Endodermal cell (in vitro differentiated cells): ENCODE data around the gene USP2. TPM values are rescaled to one million over a fixed set of nuclear protein-coding genes. Genes with fewer than 3 reads are reported as not detected.

Experiments
- DNase-seq: peaks from one replicate; pipeline ENCODE4 v3.0.0-alpha.2; 2017
- H3K27ac ChIP-seq: 2 replicates; pipeline ENCODE4 v1.5.1; 2013; ENCODE audit warnings: mild to moderate bottlenecking, low read depth, low read length, moderate library complexity
- H3K27me3 ChIP-seq: 2 replicates; pipeline ENCODE4 v1.6.1; 2013; ENCODE audit warnings: mild to moderate bottlenecking, low read length, moderate library complexity; ENCODE audit not compliant: insufficient read depth, control insufficient read depth, poor library complexity, severe bottlenecking
- H3K36me3 ChIP-seq: 2 replicates; pipeline ENCODE4 v1.7.0; 2013; ENCODE audit warnings: mild to moderate bottlenecking, low read length, moderate library complexity; ENCODE audit not compliant: control insufficient read depth, insufficient read depth
- H3K4me1 ChIP-seq: one replicate; pipeline ENCODE4 v1.7.0; 2013; ENCODE audit warnings: low read length; ENCODE audit not compliant: control insufficient read depth, insufficient read depth
- H3K4me3 ChIP-seq: 2 replicates; pipeline ENCODE4 v1.5.1; 2013; ENCODE audit warnings: mild to moderate bottlenecking, low read length, moderate library complexity
- H3K9ac ChIP-seq: 2 replicates; pipeline ENCODE4 v1.6.1; 2013; ENCODE audit warnings: mild to moderate bottlenecking, low read length, moderate library complexity; ENCODE audit not compliant: poor library complexity, severe bottlenecking; ENCODE audit errors: extremely low read depth
- H3K9me3 ChIP-seq: 2 replicates; pipeline ENCODE4 v1.6.1; 2013; ENCODE audit warnings: mild to moderate bottlenecking, low read length, moderate library complexity; ENCODE audit not compliant: control insufficient read depth
- H3K27ac Mint-ChIP-seq: 2 replicates; pipeline ENCODE4 v1.8.0; 2020; ENCODE audit warnings: mixed read lengths
- H3K27me3 Mint-ChIP-seq: 2 replicates; pipeline ENCODE4 v1.8.0; 2021; ENCODE audit warnings: mild to moderate bottlenecking, mixed read lengths; ENCODE audit not compliant: insufficient read depth
- H3K36me3 Mint-ChIP-seq: 2 replicates; pipeline ENCODE4 v1.8.0; 2020; ENCODE audit warnings: low read depth, mixed read lengths
- H3K4me1 Mint-ChIP-seq: 2 replicates; pipeline ENCODE4 v1.8.0; 2020; ENCODE audit warnings: mixed read lengths
- H3K4me3 Mint-ChIP-seq: 2 replicates; pipeline ENCODE4 v1.8.0; 2020; ENCODE audit warnings: mild to moderate bottlenecking, moderate library complexity, mixed read lengths
- H3K9me3 Mint-ChIP-seq: 2 replicates; pipeline ENCODE4 v1.8.0; 2020; ENCODE audit warnings: mild to moderate bottlenecking, mixed read lengths
- WGBS, 2 experiments: methylation state at CpG; one replicate each; pipeline versions ENCODE4 v1.1.5 to v1.1.7; 2013; ENCODE audit warnings: missing lambda C conversion rate in 2 of 2, mixed read lengths in 1 of 2; ENCODE audit not compliant: insufficient coverage in 1 of 2, insufficient read length in 1 of 2; 5-methylcytosine and 5-hydroxymethylcytosine counted together
- total RNA-seq, 2 donors: library from RNA; stranded (reverse); fragmentation: NEBNext Ultra II Directional in 1 of 2; extraction: Animal tissue kit (Norgen Biotek cat#: 25700) in 1 of 2; gene quantifications; 2 replicates in 1 of 2; 3 replicates in 1 of 2; pipeline ENCODE4 v1.2.1, GENCODE V29; 2021
- TF ChIP-seq, protein P1 (sequence below): fragments of 200-600 bp; sonication (generic); conservative IDR thresholded peaks from 2 replicates; pipeline ENCODE4 v1.5.0; 2021; ENCODE audit warnings: antibody characterized with exemption, mild to moderate bottlenecking

The USP2 gene
- total RNA-seq, 2 donors from 2014 or later = 17.8 to 21.1 TPM

DNA sequence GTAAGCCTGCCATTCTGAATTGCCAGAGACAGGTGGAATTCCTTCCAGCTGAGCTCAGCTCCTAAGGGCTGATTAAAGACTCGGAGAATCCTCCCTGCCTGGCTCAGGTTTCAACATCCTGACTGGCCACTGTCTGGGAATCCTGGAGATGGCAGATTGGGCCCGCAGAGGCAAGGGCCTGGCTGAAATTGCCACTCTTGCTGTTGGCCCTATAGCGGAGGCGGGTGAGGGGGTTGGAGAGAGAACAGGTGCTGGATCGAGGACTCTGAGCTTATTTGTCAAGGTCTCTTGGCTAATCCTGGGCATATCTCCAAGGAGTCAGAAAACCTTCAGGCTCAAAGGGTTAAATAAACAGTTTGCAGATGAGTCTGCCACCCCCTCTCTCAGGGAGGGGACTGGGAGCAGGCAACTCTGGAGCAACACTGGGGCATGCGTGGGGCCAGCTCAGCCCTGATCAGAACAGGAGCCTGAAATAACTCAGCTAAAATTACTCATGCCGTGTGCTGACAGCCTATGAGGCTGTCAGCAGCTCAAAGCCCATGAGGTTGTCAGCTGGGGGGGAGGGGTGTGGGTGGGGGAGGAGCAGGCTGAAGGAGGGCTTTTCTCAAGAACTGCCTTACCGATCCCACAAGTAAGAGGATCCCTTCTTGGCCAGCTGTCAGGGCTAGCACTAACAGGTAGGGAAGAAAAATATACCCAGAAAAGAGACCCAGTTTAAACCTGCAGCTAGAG lies 20.3 kb downstream of the USP2 start:
- Mint-ChIP-seq H3K9me3 (no peaks in the 10 kb centered on the region), H3K27me3 (peaks cover 42% of the 10 kb centered on the region), H3K27ac (peak overlapping the region; percentile 94), H3K36me3 (peaks cover 42% of the 10 kb centered on the region), H3K4me3 (peak overlapping the region; percentile 37), H3K4me1 (peaks cover 30% of the 10 kb centered on the region)
- Histone ChIP-seq H3K9me3 (no peaks in the 10 kb centered on the region), H3K27me3 (peaks cover 14% of the 10 kb centered on the region), H3K27ac (peak overlapping the region; percentile 1), H3K4me1 (peaks cover 30% of the 10 kb centered on the region), H3K36me3 (peaks cover 36% of the 10 kb centered on the region), H3K4me3 (peak overlapping the region; percentile 75), H3K9ac (peak overlapping the region; percentile 1)
- TF ChIP-seq, protein P1, sequence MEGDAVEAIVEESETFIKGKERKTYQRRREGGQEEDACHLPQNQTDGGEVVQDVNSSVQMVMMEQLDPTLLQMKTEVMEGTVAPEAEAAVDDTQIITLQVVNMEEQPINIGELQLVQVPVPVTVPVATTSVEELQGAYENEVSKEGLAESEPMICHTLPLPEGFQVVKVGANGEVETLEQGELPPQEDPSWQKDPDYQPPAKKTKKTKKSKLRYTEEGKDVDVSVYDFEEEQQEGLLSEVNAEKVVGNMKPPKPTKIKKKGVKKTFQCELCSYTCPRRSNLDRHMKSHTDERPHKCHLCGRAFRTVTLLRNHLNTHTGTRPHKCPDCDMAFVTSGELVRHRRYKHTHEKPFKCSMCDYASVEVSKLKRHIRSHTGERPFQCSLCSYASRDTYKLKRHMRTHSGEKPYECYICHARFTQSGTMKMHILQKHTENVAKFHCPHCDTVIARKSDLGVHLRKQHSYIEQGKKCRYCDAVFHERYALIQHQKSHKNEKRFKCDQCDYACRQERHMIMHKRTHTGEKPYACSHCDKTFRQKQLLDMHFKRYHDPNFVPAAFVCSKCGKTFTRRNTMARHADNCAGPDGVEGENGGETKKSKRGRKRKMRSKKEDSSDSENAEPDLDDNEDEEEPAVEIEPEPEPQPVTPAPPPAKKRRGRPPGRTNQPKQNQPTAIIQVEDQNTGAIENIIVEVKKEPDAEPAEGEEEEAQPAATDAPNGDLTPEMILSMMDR = no peak
- peak; percentile 90 for DNase-seq
- WGBS, 2 experiments = 9 to 13% methylated on average over 5 to 8 of the region's 8 CpGs

DNA sequence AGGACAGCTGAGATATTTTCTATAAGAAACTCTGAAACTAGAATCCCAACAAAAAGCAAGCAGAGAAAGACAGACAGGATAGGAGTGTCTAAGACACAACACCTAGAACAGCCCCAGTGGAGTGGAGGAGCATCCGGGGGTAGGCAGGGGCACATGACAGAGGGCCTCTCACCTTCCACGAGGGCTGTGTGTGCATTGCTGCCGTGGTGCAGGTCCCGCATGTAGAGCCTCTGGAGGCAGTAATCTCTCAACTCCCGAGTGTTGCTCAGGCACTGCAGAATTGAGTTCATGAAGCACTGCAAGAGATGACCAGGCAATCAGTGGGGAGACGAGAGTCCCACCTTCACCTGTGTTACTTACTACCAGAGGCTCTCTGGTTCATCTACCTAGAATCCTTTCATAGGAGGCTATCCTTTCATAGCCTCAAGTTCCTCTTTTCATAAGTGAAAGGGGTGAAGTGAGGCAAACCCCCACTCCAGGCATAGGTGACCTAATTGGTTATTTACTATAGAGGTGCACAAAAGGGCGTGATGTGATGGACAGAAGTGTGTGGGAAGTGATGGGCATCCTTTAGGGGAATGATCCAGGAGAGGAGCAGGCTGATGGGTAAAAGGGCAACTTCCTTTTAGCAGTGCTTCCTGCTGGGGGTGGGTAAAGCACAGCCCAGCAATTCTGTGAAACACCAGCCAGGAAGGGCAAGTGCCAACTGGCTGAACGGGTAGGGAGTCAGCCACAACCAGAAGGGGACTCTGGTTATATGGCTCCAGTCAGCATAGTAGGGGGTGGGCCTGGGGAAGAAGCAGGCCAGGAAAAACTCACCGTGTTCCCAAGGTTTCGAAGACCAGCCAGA lies 21.9 kb downstream of the USP2 start:
- TF ChIP-seq, protein P1 = no peak
- H3K27me3 Mint-ChIP-seq = peaks cover 37% of the 10 kb centered on the region
- 92 to 94% methylated on average over 10 of the region's 10 CpGs for WGBS, 2 experiments
- H3K36me3 ChIP-seq = peaks cover 50% of the 10 kb centered on the region
- H3K4me1 Mint-ChIP-seq = peaks cover 33% of the 10 kb centered on the region
- H3K4me3 Mint-ChIP-seq = no peak overlapping the region
- peaks cover 45% of the 10 kb centered on the region for H3K36me3 Mint-ChIP-seq
- H3K27me3 ChIP-seq = peaks cover 4% of the 10 kb centered on the region
- peaks cover 30% of the 10 kb centered on the region for H3K4me1 ChIP-seq
- no peak overlapping the region for H3K4me3 ChIP-seq
- no peak overlapping the region for H3K27ac Mint-ChIP-seq
- no peak overlapping the region for H3K27ac ChIP-seq
- no peaks in the 10 kb centered on the region for H3K9me3 Mint-ChIP-seq
- no peak overlapping the region for H3K9ac ChIP-seq
- no peaks in the 10 kb centered on the region for H3K9me3 ChIP-seq
- DNase-seq = no peak

DNA sequence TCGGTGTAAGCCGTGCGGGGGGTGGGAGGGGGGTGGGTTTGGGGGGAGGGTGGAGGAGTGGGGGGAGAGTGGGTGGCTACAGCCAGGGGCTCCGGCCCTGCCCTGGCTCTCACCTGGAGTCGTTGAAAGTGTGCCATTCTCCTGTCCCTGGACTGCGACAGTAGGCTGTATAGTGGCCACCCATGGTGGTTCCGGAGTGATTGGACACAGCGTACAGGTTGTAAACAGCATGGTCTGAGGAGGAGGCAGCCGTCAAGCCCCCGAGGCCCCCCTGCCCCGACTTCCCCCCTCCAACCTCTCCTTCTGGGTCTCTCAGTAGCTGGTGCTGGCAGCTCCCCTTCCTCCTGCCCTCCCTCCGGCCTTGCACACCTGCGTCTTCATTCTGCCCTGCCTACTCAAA lies 24.4 kb downstream of the USP2 start:
- Mint-ChIP-seq H3K27me3 (peaks cover 28% of the 10 kb centered on the region), H3K9me3 (no peaks in the 10 kb centered on the region), H3K36me3 (peaks cover 47% of the 10 kb centered on the region), H3K4me1 (peaks cover 25% of the 10 kb centered on the region), H3K27ac (no peak overlapping the region), H3K4me3 (peak overlapping the region; percentile 58)
- Histone ChIP-seq H3K4me1 (peaks cover 16% of the 10 kb centered on the region), H3K9ac (no peak overlapping the region), H3K36me3 (peaks cover 53% of the 10 kb centered on the region), H3K27ac (no peak overlapping the region), H3K4me3 (no peak overlapping the region), H3K9me3 (no peaks in the 10 kb centered on the region), H3K27me3 (no peaks in the 10 kb centered on the region)
- 88 to 90% methylated on average over 5 to 10 of the region's 13 CpGs for WGBS, 2 experiments
- no peak for DNase-seq
- TF ChIP-seq, protein P1 = no peak
